GM12872 (cell line): ENCODE results near the gene INAFM2.

Source experiments
- CTCF ChIP-seq: IDR thresholded peaks from 3 replicates; pipeline ENCODE4 v1.5.1; 2011; ENCODE audit warnings: low read depth, mild to moderate bottlenecking, low read length, moderate library complexity; ENCODE audit not compliant: insufficient read depth

Gene INAFM2

GRCh38 chr15:40302288-40302886 lies 21.1 kb upstream of the INAFM2 start:
- no peak for TF ChIP-seq CTCF

GRCh38 chr15:40302981-40303380 lies 20.5 kb upstream of the INAFM2 start:
- TF ChIP-seq CTCF, result no peak

GRCh38 chr15:40303576-40303975 lies 19.9 kb upstream of the INAFM2 start:
- no peak for TF ChIP-seq CTCF

GRCh38 chr15:40305281-40305680 lies 18.2 kb upstream of the INAFM2 start:
- TF ChIP-seq CTCF, result no peak

- no peak for TF ChIP-seq CTCF
Measured at GRCh38 chr15:40306371-40306770, 17.1 kb upstream of the INAFM2 start.

- TF ChIP-seq CTCF, result no peak
Measured at GRCh38 chr15:40306908-40307307, 16.6 kb upstream of the INAFM2 start.

GRCh38 chr15:40307421-40308211 lies 15.9 kb upstream of the INAFM2 start, which contains the start of gene PLCB2:
PLCB2 (minus strand) TSS chr15:40307935; CDS start chr15:40307672, 263 bp downstream.
- TF ChIP-seq CTCF, result peak; percentile 75
